Activated T-helper 1 cell treated with anti-CD3 and anti-CD28 coated beads, Interleukin-12 subunit alpha, Interleukin-12 subunit beta, Interleukin-2, Interleukin-4 antibody, amounts not matched to agents 30 ng/mL and 10 ng/mL and 1 ng/mL, durations not matched to agents 14 hours and 24 hours and 36 hours (primary cell): ENCODE results near the gene FIG4. TPM values are rescaled to one million over a fixed set of nuclear protein-coding genes. Genes with fewer than 3 reads are reported as not detected.
"Not testable (repeated sequence)": the region's sequence is repeated elsewhere in the genome, so short reads cannot be mapped to it uniquely, and the experiment has no call there.

Experiments used
- DNase-seq: peaks from one replicate; pipeline ENCODE4 v3.0.0; 2021; ENCODE audit warnings: low spot score
- H3K27ac Mint-ChIP-seq: one replicate; pipeline ENCODE4 v1.8.0; 2021; ENCODE audit warnings: mild to moderate bottlenecking, mixed read lengths
- H3K27me3 Mint-ChIP-seq: one replicate; pipeline ENCODE4 v1.8.0; 2022; ENCODE audit warnings: mild to moderate bottlenecking, moderate library complexity, mixed read lengths; ENCODE audit not compliant: insufficient read depth
- H3K36me3 Mint-ChIP-seq: one replicate; pipeline ENCODE4 v1.8.0; 2021; ENCODE audit warnings: low read depth, mixed read lengths
- H3K4me1 Mint-ChIP-seq: one replicate; pipeline ENCODE4 v1.8.0; 2021; ENCODE audit warnings: low read depth, mixed read lengths
- H3K4me3 Mint-ChIP-seq: one replicate; pipeline ENCODE4 v1.8.0; 2021; ENCODE audit warnings: mild to moderate bottlenecking, moderate library complexity, mixed read lengths
- H3K9me3 Mint-ChIP-seq: one replicate; pipeline ENCODE4 v1.8.0; 2021; ENCODE audit warnings: mixed read lengths
- intact Hi-C: fragments of 100-400 bp; cut with micrococcal nuclease; formaldehyde crosslinking; loops from one replicate; pipeline ENCODE4 v1.15.1; 2024
- total RNA-seq: library from RNA; stranded (reverse); gene quantifications from 2 replicates; pipeline ENCODE4 v1.2.3, GENCODE V29; 2022

The FIG4 gene
- total RNA-seq, 1 donor from 2014 or later, result 7.5 TPM

- Mint-ChIP-seq H3K4me1 (no peaks in the 10 kb centered on the region), H3K4me3 (no peak overlapping the region), H3K27me3 (no peaks in the 10 kb centered on the region), H3K27ac (no peak overlapping the region), H3K9me3 (no peaks in the 10 kb centered on the region), H3K36me3 (no peaks in the 10 kb centered on the region)
- no peak for DNase-seq
- intact Hi-C loops, result no loop called here
Observed at GRCh38 chr6:109821428-109821827, 130.3 kb downstream of the FIG4 start.

GRCh38 chr6:109824105-109824504 is 133.0 kb downstream of the FIG4 start:
- Mint-ChIP-seq H3K4me1 (no peaks in the 10 kb centered on the region), H3K9me3 (no peaks in the 10 kb centered on the region), H3K27me3 (no peaks in the 10 kb centered on the region), H3K27ac (no peak overlapping the region), H3K36me3 (no peaks in the 10 kb centered on the region), H3K4me3 (no peak overlapping the region)
- intact Hi-C loops, result no loop called here
- DNase-seq, result no peak

- no peak overlapping the region for H3K4me3 Mint-ChIP-seq
- H3K9me3 Mint-ChIP-seq, result peaks cover 9% of the 10 kb centered on the region
- H3K27me3 Mint-ChIP-seq, result no peaks in the 10 kb centered on the region
- peaks cover 3% of the 10 kb centered on the region for H3K36me3 Mint-ChIP-seq
- intact Hi-C loops, result no loop called here
- no peak overlapping the region for H3K27ac Mint-ChIP-seq
- H3K4me1 Mint-ChIP-seq, result no peaks in the 10 kb centered on the region
- no peak for DNase-seq
Observed at GRCh38 chr6:109826551-109826950, 135.5 kb downstream of the FIG4 start.

- DNase-seq, H3K4me1 Mint-ChIP-seq, H3K27ac Mint-ChIP-seq, intact Hi-C loops, H3K4me3 Mint-ChIP-seq, H3K27me3 Mint-ChIP-seq, H3K36me3 Mint-ChIP-seq: not testable (repeated sequence)
- H3K9me3 Mint-ChIP-seq, result peaks cover 13% of the 10 kb centered on the region
Observed at GRCh38 chr6:109831352-109831751, 140.3 kb downstream of the FIG4 start.

- Mint-ChIP-seq H3K36me3 (peaks cover 3% of the 10 kb centered on the region), H3K9me3 (peaks cover 13% of the 10 kb centered on the region), H3K27me3 (no peaks in the 10 kb centered on the region), H3K4me3 (no peak overlapping the region), H3K27ac (no peak overlapping the region), H3K4me1 (no peaks in the 10 kb centered on the region)
- DNase-seq, result no peak
- intact Hi-C loops, result no loop called here
Observed at GRCh38 chr6:109834131-109834530, 143.0 kb downstream of the FIG4 start.

GRCh38 chr6:109834595-109835437 is 143.7 kb downstream of the FIG4 start:
- no peak for DNase-seq
- H3K36me3 Mint-ChIP-seq, result peaks cover 3% of the 10 kb centered on the region
- peaks cover 9% of the 10 kb centered on the region for H3K9me3 Mint-ChIP-seq
- intact Hi-C loops, result no loop called here
- H3K27ac Mint-ChIP-seq, result no peak overlapping the region
- H3K4me1 Mint-ChIP-seq, result no peaks in the 10 kb centered on the region
- H3K4me3 Mint-ChIP-seq, result no peak overlapping the region
- H3K27me3 Mint-ChIP-seq, result no peaks in the 10 kb centered on the region

- no peaks in the 10 kb centered on the region for H3K4me1 Mint-ChIP-seq
- H3K27me3 Mint-ChIP-seq, result peaks cover 2% of the 10 kb centered on the region
- no peak overlapping the region for H3K4me3 Mint-ChIP-seq
- H3K36me3 Mint-ChIP-seq, result no peaks in the 10 kb centered on the region
- H3K27ac Mint-ChIP-seq, result no peak overlapping the region
- intact Hi-C loops, result no loop called here
- DNase-seq, result no peak
- no peaks in the 10 kb centered on the region for H3K9me3 Mint-ChIP-seq
Observed at GRCh38 chr6:109840034-109840433, 148.9 kb downstream of the FIG4 start.

GRCh38 chr6:109840796-109841195 is 149.7 kb downstream of the FIG4 start:
- H3K9me3 Mint-ChIP-seq, result no peaks in the 10 kb centered on the region
- no peak overlapping the region for H3K27ac Mint-ChIP-seq
- peaks cover 2% of the 10 kb centered on the region for H3K27me3 Mint-ChIP-seq

GRCh38 chr6:109841869-109842268 is 150.8 kb downstream of the FIG4 start:
- no peaks in the 10 kb centered on the region for H3K36me3 Mint-ChIP-seq
- peaks cover 2% of the 10 kb centered on the region for H3K27me3 Mint-ChIP-seq
- intact Hi-C loops, result no loop called here

More at GRCh38 chr6:109840796-109841195, 149.7 kb downstream of the FIG4 start:
- intact Hi-C loops, result no loop called here
- H3K4me3 Mint-ChIP-seq, result no peak overlapping the region
- no peaks in the 10 kb centered on the region for H3K36me3 Mint-ChIP-seq
- DNase-seq, result no peak
- H3K4me1 Mint-ChIP-seq, result no peaks in the 10 kb centered on the region

GRCh38 chr6:109852713-109853112 is 161.6 kb downstream of the FIG4 start:
- Mint-ChIP-seq H3K27ac (no peak overlapping the region), H3K36me3 (no peaks in the 10 kb centered on the region), H3K27me3 (peaks cover 2% of the 10 kb centered on the region), H3K4me1 (no peaks in the 10 kb centered on the region), H3K4me3 (no peak overlapping the region), H3K9me3 (peaks cover 5% of the 10 kb centered on the region)
- no peak for DNase-seq
- intact Hi-C loops, result no loop called here

More at GRCh38 chr6:109841869-109842268, 150.8 kb downstream of the FIG4 start:
- Mint-ChIP-seq H3K27ac (no peak overlapping the region), H3K4me1 (no peaks in the 10 kb centered on the region), H3K9me3 (no peaks in the 10 kb centered on the region), H3K4me3 (no peak overlapping the region)
- no peak for DNase-seq

GRCh38 chr6:109853426-109853825 is 162.3 kb downstream of the FIG4 start:
- no peak for DNase-seq
- Mint-ChIP-seq H3K9me3 (peaks cover 5% of the 10 kb centered on the region), H3K4me3 (no peak overlapping the region), H3K4me1 (no peaks in the 10 kb centered on the region), H3K27ac (no peak overlapping the region), H3K36me3 (no peaks in the 10 kb centered on the region), H3K27me3 (peaks cover 2% of the 10 kb centered on the region)
- intact Hi-C loops, result no loop called here

- Mint-ChIP-seq H3K9me3 (peaks cover 5% of the 10 kb centered on the region), H3K4me3 (no peak overlapping the region), H3K36me3 (no peaks in the 10 kb centered on the region), H3K27me3 (peaks cover 2% of the 10 kb centered on the region), H3K27ac (no peak overlapping the region), H3K4me1 (no peaks in the 10 kb centered on the region)
- intact Hi-C loops, result no loop called here
- no peak for DNase-seq
Observed at GRCh38 chr6:109853951-109854350, 162.9 kb downstream of the FIG4 start.

- DNase-seq, result no peak
- Mint-ChIP-seq H3K9me3 (peaks cover 5% of the 10 kb centered on the region), H3K36me3 (no peaks in the 10 kb centered on the region), H3K27ac (no peak overlapping the region), H3K27me3 (peaks cover 2% of the 10 kb centered on the region), H3K4me1 (no peaks in the 10 kb centered on the region), H3K4me3 (no peak overlapping the region)
- intact Hi-C loops, result no loop called here
Observed at GRCh38 chr6:109854541-109855308, 163.6 kb downstream of the FIG4 start.
